Lower leg skin (tissue), 4 donors: ENCODE results near the gene RDH5. TPM values are rescaled to one million over a fixed set of nuclear protein-coding genes. Genes with fewer than 3 reads are reported as not detected.
A peak's percentile ranks its signal among the peaks of the same experiment; 100 is the strongest.

ENCODE experiments used
- DNase-seq, 2 donors: peaks; one replicate each; pipeline ENCODE4 v3.0.0-alpha.2; 2019; ENCODE audit warnings: low spot score in 2 of 2
- H3K4me3 ChIP-seq: fragments of 200-600 bp; sonication (generic); 2 replicates; pipeline ENCODE4 v1.5.1; 2017; ENCODE audit warnings: mild to moderate bottlenecking, low read depth; ENCODE audit not compliant: poor library complexity, severe bottlenecking
- POLR2A ChIP-seq, 2 donors: fragments of 450-650 bp; IDR thresholded peaks; one replicate each; pipeline ENCODE4 v1.6.1; 2016 to 2017; ENCODE audit warnings: antibody characterized with exemption in 2 of 2, mild to moderate bottlenecking in 1 of 2, moderate library complexity in 1 of 2
- WGBS, 2 donors: methylation state at CpG; one replicate each; pipeline ENCODE4 v1.1.5; 2018; 5-methylcytosine and 5-hydroxymethylcytosine counted together
- intact Hi-C: fragments of 100-400 bp; cut with DNase I; formaldehyde crosslinking; loops from one replicate; pipeline ENCODE4 v1.15.0; 2023; ENCODE audit warnings: low total_unique reads
- total RNA-seq, 4 donors: library from RNA; depleted of rRNA; stranded (reverse); fragments of >200 nt; gene quantifications; one replicate each; pipeline ENCODE4 v1.1.0, GENCODE V29; 2016
- TF ChIP-seq, protein P1 (sequence below), 3 donors: fragments of 450-650 bp; IDR thresholded peaks; one replicate each; pipeline ENCODE4 v1.5.1; 2016; ENCODE audit warnings: antibody characterized with exemption in 3 of 3, mild to moderate bottlenecking in 3 of 3, moderate library complexity in 2 of 3

The RDH5 gene
- total RNA-seq, 4 donors from 2014 or later, result 2.5 to 8.9 (median 4.3) TPM

DNA sequence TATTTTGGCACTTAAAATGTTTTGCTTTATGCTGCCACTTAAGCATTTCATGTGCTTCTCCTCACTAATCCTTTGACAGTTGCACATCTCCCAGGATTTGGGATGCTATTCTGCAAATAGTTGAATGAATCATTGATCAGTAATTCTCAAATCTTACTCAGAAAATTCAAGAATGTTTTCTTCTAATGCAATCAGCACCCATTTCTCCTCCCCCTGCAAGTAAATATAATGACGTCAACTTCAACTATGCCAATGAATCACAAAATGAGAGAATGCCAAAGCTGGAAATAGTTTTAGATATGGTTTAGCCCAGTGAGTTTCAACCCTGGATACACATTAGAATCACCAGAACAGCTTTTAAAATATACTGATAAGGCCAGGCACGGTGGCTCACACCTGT, 6.5 kb upstream of the RDH5 start:
- no peak overlapping the region for H3K4me3 ChIP-seq
- WGBS, 2 donors, result 56 to 63% methylated on average over 2 of the region's 2 CpGs
- no peak for DNase-seq
- no peak for TF ChIP-seq POLR2A (IDR thresholded peaks at IDR 0.05)
- TF ChIP-seq, protein P1, sequence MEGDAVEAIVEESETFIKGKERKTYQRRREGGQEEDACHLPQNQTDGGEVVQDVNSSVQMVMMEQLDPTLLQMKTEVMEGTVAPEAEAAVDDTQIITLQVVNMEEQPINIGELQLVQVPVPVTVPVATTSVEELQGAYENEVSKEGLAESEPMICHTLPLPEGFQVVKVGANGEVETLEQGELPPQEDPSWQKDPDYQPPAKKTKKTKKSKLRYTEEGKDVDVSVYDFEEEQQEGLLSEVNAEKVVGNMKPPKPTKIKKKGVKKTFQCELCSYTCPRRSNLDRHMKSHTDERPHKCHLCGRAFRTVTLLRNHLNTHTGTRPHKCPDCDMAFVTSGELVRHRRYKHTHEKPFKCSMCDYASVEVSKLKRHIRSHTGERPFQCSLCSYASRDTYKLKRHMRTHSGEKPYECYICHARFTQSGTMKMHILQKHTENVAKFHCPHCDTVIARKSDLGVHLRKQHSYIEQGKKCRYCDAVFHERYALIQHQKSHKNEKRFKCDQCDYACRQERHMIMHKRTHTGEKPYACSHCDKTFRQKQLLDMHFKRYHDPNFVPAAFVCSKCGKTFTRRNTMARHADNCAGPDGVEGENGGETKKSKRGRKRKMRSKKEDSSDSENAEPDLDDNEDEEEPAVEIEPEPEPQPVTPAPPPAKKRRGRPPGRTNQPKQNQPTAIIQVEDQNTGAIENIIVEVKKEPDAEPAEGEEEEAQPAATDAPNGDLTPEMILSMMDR (IDR thresholded peaks at IDR 0.05), result no peak
- intact Hi-C loops, result no loop called here

DNA sequence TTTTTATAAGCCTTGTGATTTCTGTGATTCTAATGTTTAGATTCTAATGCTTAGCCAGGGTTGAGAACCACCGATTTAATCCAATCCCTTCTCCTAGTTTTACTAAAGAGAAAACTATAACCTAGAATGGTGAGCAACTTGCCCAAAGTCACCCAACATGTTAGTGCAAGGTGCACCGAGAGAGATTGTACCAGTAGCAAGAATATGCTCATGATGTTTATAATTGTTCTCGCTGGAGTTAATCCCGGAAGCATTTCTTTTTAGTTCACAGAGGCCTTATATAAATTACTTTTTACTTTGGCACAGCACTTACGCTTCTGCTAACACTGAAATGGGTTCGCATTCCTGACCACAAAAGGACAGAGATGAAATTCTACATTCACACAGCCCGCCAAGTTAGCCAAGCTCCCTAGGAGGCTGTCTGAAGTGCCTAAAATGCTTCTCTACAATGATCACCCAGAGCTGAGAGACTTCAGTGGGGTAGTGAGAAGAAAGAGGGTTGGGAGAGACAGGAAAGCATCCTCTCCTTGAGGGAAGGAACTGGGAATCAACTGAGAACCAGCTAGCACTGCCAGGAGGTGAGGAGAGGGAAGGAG, 4.9 kb upstream of the RDH5 start:
- 50 to 56% methylated on average over 7 of the region's 7 CpGs for WGBS, 2 donors
- DNase-seq, result no peak
- TF ChIP-seq, protein P1 (IDR thresholded peaks at IDR 0.05), result no peak
- TF ChIP-seq POLR2A (IDR thresholded peaks at IDR 0.05), result no peak
- no peak overlapping the region for H3K4me3 ChIP-seq
- intact Hi-C loops, result no loop called here

DNA sequence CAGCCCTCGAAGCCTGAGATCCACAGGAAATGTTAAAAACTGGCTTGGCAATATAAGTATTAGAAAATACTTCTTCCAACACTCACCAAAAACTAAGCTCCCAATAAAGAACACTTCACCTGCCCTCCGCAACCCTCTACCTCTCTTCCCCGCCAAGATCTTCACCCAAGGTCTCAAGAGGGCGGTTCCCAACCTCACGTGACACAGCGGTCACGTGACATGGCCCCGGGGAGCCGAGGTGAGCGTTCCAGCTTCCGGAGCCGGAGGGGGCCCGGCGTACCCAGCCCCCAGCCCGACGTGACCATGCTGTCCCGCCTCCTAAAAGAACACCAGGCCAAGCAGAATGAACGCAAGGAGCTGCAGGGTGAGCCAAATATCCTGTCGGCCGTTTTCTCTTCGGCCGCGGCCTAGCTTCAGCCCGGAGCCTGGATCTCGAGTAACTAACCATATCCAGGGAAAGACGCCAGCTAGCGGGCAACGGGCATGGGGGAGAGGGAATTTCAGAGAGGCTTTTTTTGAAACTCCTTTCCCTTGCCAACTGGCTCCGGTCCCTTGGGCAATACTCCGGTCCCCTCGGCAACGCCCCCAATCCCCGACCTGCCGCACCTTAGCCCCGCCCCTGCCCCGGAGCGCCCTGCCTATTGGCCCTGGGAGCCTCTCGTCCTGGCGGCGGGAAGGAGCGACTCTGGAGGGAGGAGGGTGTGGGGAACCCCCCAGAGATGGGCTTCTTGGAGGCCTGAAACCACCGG, 4.2 kb upstream of the RDH5 start, which contains the start of gene BLOC1S1:
TSS of gene BLOC1S1 (plus strand) at position 214 of the 749 bp plus-strand sequence. CDS start at position 220, 6 bp downstream.
- WGBS, 2 donors, result 1 to 2% methylated on average over 42 of the region's 42 CpGs
- peak within 1 kb of the TSS; percentile 54 for H3K4me3 ChIP-seq
- peak; percentile 90 to 99 for DNase-seq
- intact Hi-C loops, result no loop called here
- TF ChIP-seq, protein P1 (IDR thresholded peaks at IDR 0.05), result no peak

DNA sequence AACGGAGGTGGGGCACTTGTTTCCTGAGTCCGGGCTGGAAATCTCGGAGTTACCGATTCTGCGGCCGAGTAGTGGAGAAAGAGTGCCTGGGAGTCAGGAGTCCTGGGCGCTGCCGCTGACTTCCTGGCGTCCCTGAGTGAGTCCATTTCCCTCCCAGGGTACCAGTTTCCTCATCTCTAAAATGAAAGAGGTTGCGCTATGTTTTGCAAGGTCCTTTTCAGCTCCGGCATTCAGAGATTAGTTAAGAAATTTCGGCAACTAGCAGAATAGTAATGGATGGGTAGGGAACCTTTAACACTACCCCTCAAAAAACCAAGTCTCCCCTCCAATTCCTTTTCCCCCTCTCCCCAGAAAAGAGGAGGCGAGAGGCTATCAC, 3.6 kb upstream of the RDH5 start:
- WGBS, 2 donors, result 3 to 5% methylated on average over 13 of the region's 13 CpGs
- no peak for TF ChIP-seq POLR2A (IDR thresholded peaks at IDR 0.05)
- TF ChIP-seq, protein P1 (IDR thresholded peaks at IDR 0.05), result no peak
- H3K4me3 ChIP-seq, result peak overlapping the region; percentile 54
- DNase-seq, result no peak
- intact Hi-C loops, result no loop called here

DNA sequence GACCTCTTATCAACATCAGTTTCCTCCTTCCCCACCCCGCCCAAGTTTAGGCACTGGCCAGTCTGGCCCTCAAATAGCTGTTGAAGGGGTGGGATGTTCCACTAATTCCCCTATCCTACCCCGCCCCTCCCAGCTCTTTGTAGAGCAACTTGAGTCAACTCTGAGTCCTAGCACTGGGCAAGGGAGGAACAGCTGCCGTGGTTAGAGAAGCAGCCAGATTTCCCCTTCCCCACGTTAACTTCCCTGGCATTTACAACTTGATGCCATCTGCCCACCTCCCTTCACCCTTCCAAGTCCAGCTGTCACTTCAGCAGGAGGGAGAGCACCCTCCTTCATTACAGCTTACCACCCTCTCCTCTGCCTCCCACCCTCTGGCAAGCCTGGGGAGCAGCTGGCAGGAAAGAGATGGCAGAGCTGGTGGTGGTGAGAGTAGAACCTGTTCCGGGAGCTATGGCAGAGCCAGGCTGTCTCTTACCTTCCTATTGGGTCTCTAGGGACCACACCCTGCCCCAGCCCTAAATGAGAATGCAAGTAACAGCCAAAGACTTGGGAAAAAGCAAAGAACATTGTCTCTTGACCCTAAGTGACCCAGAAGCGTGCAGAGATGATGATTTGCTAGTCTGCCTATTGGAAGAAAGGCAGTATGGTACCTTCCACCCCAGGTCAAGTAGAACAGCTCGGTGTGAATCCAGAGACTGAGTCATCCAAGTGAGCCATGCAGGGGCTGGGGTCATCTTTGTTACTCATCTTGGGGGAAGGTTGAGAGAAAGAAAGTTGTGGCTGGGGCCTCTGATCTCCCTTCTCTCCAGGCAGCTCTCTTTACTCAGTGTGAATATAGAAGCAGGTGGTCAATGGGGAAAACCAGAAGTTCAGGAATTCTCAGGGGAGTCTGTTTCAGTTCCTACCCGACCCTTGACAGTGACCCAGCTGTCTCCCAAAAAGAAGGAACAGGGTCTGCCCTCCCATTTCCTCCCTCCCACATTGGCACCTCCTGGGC, 2.9 kb upstream of the RDH5 start:
- WGBS, 2 donors, result 21 to 27% methylated on average over 8 of the region's 8 CpGs
- TF ChIP-seq, protein P1 (IDR thresholded peaks at IDR 0.05), result no peak
- no peak for TF ChIP-seq POLR2A (IDR thresholded peaks at IDR 0.05)
- H3K4me3 ChIP-seq, result no peak overlapping the region
- no peak for DNase-seq
- intact Hi-C loops, result no loop called here
